Left lung (tissue), 10 donors: ENCODE measurements around the gene ARHGAP26. TPM values are rescaled to one million over a fixed set of nuclear protein-coding genes. Genes with fewer than 3 reads are reported as not detected.

Experiments used
- ATAC-seq: fragments of 200-7000 bp; cut with Tn5 transposase; one replicate; pipeline ENCODE4 v1.9.1; 2020; ENCODE audit warnings: moderate library complexity
- DNase-seq, 4 donors: peaks; one replicate each; pipeline ENCODE4 v3.0.0-alpha.2; 2013 to 2020
- H3K27ac ChIP-seq, 2 donors: fragments of 200-600 bp; sonication (generic) in 1 of 2; one replicate each; pipeline versions ENCODE4 v1.5.0 to v1.8.0; 2020 to 2021
- H3K27me3 ChIP-seq, 2 donors: fragments of 200-600 bp; sonication (generic) in 1 of 2; one replicate each; pipeline versions ENCODE4 v1.5.0 to v1.8.0; 2020 to 2021
- H3K36me3 ChIP-seq, 2 donors: fragments of 200-600 bp; sonication (generic) in 1 of 2; one replicate each; pipeline versions ENCODE4 v1.5.0 to v1.8.0; 2020 to 2021
- H3K4me1 ChIP-seq, 2 donors: fragments of 200-600 bp; one replicate each; pipeline ENCODE4 v1.8.0; 2021
- H3K4me3 ChIP-seq, 2 donors: fragments of 200-600 bp; sonication (generic) in 1 of 2; one replicate each; pipeline versions ENCODE4 v1.5.0 to v1.8.0; 2020 to 2021; ENCODE audit warnings: mild to moderate bottlenecking in 1 of 2
- H3K9me3 ChIP-seq, 2 donors: fragments of 200-600 bp; sonication (generic) in 1 of 2; one replicate each; pipeline versions ENCODE4 v1.5.0 to v1.8.0; 2020 to 2021
- intact Hi-C, 2 donors: fragments of 100-400 bp; cut with DNase I; formaldehyde crosslinking; loops; one replicate each; pipeline versions ENCODE4 v1.11.2 to v1.14.2; 2022
- polyA plus RNA-seq, 6 donors: library from polyadenylated mRNA; unstranded; fragments of 120-200 nt; gene quantifications; one replicate each; pipeline ENCODE4 v1.2.1, GENCODE V29; 2013; ENCODE audit not compliant: insufficient read length in 6 of 6
- total RNA-seq, 2 donors: library from RNA; stranded (reverse); fragmentation: NEBNext Ultra II Directional; extraction: Animal tissue kit (Norgen Biotek cat#: 25700); gene quantifications; one replicate each; pipeline ENCODE4 v1.2.1, GENCODE V29; 2021
- TF ChIP-seq, protein P1 (sequence below), 2 donors: fragments of 200-600 bp; sonication (generic) in 1 of 2; IDR thresholded peaks; one replicate each; pipeline versions ENCODE4 v1.5.0 to v1.8.0; 2021; ENCODE audit warnings: antibody characterized with exemption in 2 of 2
- donor health status: DM: no; HTN: yes; CAD: no.
- donor health status: DM: no; HTN: no; CAD: no.

The ARHGAP26 gene
- total and polyA plus RNA-seq, 8 donors: 13.9 to 61.9 (median 14.9) TPM

DNA sequence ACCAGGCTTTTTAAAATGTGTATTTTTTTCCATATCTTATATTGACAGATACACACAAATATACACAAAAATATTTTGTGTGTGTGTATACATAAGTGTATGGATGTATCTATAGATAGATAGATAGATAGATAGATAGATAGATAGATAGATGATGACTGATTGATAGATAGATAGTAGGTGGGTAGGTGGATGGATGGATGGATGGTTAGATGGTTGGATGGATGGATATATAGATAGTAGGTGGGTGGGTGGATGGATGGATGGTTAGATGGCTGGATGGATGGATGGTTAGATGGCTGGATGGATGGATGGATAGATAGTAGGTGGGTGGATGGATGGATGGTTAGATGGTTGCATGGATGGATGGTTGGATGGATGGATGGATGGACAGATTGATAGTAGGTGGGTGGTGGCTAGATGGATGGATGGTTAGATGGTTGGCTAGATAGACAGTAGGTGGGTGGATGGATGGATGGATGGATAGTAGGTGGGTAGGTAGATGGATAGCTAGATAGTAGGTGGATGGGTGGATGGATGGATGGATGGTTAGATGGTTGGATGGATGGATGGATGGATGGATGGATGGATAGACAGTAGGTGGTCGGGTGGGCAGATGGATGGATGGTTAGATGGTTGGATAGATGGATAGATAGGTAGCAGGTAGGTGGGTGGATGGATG lies 477.1 kb downstream of the ARHGAP26 start:
- intact Hi-C loops: no loop called here
- DNase-seq (no peak), ATAC-seq (no peak)
- H3K36me3 ChIP-seq: no peaks in the 10 kb centered on the region
- H3K9me3 ChIP-seq: no peaks in the 10 kb centered on the region
- no peak overlapping the region for H3K4me3 ChIP-seq
- TF ChIP-seq, protein P1, sequence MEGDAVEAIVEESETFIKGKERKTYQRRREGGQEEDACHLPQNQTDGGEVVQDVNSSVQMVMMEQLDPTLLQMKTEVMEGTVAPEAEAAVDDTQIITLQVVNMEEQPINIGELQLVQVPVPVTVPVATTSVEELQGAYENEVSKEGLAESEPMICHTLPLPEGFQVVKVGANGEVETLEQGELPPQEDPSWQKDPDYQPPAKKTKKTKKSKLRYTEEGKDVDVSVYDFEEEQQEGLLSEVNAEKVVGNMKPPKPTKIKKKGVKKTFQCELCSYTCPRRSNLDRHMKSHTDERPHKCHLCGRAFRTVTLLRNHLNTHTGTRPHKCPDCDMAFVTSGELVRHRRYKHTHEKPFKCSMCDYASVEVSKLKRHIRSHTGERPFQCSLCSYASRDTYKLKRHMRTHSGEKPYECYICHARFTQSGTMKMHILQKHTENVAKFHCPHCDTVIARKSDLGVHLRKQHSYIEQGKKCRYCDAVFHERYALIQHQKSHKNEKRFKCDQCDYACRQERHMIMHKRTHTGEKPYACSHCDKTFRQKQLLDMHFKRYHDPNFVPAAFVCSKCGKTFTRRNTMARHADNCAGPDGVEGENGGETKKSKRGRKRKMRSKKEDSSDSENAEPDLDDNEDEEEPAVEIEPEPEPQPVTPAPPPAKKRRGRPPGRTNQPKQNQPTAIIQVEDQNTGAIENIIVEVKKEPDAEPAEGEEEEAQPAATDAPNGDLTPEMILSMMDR (IDR thresholded peaks at IDR 0.05): no peak
- no peaks in the 10 kb centered on the region for H3K27me3 ChIP-seq
- no peaks in the 10 kb centered on the region for H3K4me1 ChIP-seq
- no peak overlapping the region for H3K27ac ChIP-seq

DNA sequence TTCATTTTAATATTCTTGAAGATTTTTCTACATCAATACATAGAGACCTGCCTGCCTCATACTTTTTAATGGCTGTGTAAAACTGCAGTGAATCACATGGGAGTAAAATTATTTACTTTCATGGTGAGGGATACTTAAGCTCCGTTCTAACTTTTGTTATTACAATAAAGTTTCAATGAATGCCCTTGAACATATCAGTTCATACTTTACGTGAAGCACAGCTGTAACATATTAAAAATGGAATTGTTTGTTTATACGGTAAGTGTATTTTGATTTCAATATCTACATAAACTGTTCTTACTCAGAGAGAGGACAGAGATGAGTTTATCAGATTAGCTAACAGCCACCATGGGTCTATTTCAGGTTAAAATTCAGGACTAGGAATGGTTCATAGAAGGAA lies 478.2 kb downstream of the ARHGAP26 start:
- TF ChIP-seq, protein P1 (IDR thresholded peaks at IDR 0.05): no peak
- H3K4me1 ChIP-seq: no peaks in the 10 kb centered on the region
- H3K27me3 ChIP-seq: no peaks in the 10 kb centered on the region
- no peaks in the 10 kb centered on the region for H3K36me3 ChIP-seq
- intact Hi-C loops: no loop called here
- H3K9me3 ChIP-seq: no peaks in the 10 kb centered on the region
- H3K4me3 ChIP-seq: no peak overlapping the region
- no peak overlapping the region for H3K27ac ChIP-seq
- ATAC-seq: no peak
- DNase-seq: no peak

DNA sequence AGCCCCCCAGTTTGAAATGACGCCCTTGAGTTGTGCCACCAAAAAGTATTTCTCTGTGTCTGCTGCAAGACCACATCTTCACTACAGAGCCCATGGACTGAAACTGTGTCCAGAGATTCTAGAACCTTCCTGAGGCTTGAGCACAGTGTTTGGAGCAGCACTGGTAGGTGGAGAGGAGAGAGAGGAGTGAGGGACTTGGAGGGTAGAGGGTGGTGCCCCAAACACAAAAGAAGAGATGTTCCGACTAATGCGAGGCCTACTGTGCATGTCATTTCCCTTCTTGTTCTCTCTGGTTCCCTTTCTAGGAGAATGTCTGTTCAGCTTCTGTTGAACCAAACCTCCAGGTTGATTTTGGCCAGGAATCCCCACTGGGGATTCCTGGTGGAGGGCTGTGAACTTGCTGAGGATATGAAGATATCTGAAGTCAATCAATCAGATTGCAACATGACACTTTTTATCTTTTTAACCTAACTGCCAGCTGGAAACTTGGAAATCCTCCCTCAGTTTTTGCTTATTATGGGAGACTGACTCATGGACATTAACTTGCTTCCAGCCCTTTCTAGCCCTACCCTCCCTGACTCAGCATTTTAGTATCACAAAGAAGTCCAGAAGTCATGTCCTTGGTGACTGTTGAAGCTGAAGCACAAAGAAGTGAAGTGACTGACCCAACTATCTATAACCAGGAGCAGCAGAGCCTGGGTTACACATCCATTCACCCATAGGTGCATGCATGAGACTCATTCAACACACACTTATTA lies 478.8 kb downstream of the ARHGAP26 start:
- Histone ChIP-seq H3K36me3 (no peaks in the 10 kb centered on the region), H3K4me3 (no peak overlapping the region), H3K27ac (no peak overlapping the region), H3K27me3 (no peaks in the 10 kb centered on the region), H3K4me1 (no peaks in the 10 kb centered on the region), H3K9me3 (no peaks in the 10 kb centered on the region)
- ATAC-seq (peak; percentile 68), DNase-seq (no peak)
- TF ChIP-seq, protein P1 (IDR thresholded peaks at IDR 0.05): no peak
- intact Hi-C loops: no loop called here

DNA sequence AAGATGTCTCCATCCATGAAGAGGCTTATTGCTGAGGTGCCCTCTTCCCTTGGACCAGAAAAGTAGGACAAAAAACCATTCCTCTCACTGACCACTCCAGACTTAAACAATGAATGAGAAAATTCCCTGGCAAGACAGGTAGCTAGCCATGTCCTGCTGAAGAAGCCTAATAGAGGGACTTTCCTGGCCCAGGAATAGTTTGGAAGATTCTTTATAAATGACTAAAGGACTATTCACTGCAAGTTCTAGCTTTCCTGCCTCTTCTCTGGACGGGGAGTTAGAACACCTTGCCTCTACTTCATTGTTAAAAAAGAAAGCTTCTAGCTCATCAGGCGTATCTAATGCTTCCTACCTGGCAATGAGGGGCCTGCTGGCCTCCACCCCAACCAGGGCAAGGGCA lies 479.7 kb downstream of the ARHGAP26 start:
- no peaks in the 10 kb centered on the region for H3K36me3 ChIP-seq
- ATAC-seq (no peak), DNase-seq (no peak)
- intact Hi-C loops: no loop called here
- no peaks in the 10 kb centered on the region for H3K9me3 ChIP-seq
- H3K27me3 ChIP-seq: no peaks in the 10 kb centered on the region
- H3K4me1 ChIP-seq: no peaks in the 10 kb centered on the region
- no peak overlapping the region for H3K4me3 ChIP-seq
- no peak overlapping the region for H3K27ac ChIP-seq
- TF ChIP-seq, protein P1 (IDR thresholded peaks at IDR 0.05): no peak

DNA sequence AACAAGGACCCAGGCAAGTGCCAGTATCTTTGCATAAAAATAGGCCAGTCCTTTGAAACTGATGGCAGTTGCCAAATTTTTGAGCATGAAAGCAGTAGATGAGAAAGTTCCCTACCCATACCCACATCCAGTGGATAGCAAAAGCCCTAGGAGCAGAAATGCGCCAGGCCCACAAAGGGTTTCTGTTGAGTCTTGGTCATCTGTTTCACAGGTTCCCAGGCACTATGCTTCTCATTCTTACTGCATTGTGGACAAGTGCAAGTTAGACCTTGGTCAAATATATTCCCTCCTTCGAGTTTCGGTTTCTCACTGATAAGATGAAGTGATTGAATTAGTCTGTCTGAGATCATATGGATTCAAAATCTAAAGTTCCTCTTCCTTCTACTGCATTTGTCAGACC lies 481.0 kb downstream of the ARHGAP26 start:
- no peaks in the 10 kb centered on the region for H3K27me3 ChIP-seq
- H3K9me3 ChIP-seq: no peaks in the 10 kb centered on the region
- H3K4me3 ChIP-seq: no peak overlapping the region
- H3K36me3 ChIP-seq: no peaks in the 10 kb centered on the region
- TF ChIP-seq, protein P1 (IDR thresholded peaks at IDR 0.05): no peak
- intact Hi-C loops: no loop called here
- DNase-seq: no peak
- H3K27ac ChIP-seq: no peak overlapping the region
- no peak for ATAC-seq
- H3K4me1 ChIP-seq: no peaks in the 10 kb centered on the region
